ENCODE results near the gene MYO15A. TPM values are rescaled to one million over a fixed set of nuclear protein-coding genes. Genes with fewer than 3 reads are reported as not detected.
A peak's percentile ranks its signal among the peaks of the same experiment; 100 is the strongest.

The MYO15A gene
- total RNA-seq, 1 experiment from 2014 or later: 0.36 TPM

- H3K9me3 ChIP-seq (ENCODE audit: control insufficient read depth, insufficient read depth, low read depth, low read length): no peaks in the 10 kb centered on the region
- H3K4me3 ChIP-seq (ENCODE audit: low read depth in 2 of 2, low read length in 2 of 2): peak within 1 kb of the TSS; percentile 72 to 80
- no peak for DNase-seq (ENCODE audit: low read depth, low spot score)
- H3K4me1 ChIP-seq (ENCODE audit: control insufficient read depth, insufficient read depth, low read length): peaks cover 7% of the 10 kb centered on the region
- BruUV-seq (replicated peaks): no TSS peak
- ChIA-PET POLR2A (no interaction called here), CTCF (no interaction called here)
- H3K36me3 ChIP-seq (ENCODE audit: control insufficient read depth, insufficient read depth, low read length): no peaks in the 10 kb centered on the region
- no peak for TF ChIP-seq TCF7L2 (IDR thresholded peaks at IDR 0.05; ENCODE audit: low read depth, low read length)
- H3K27ac ChIP-seq (ENCODE audit: low read length): peak within 1 kb of the TSS; percentile 76
- in situ Hi-C loops (cut with HindIII; ENCODE audit: low pct_unique_long_range_greater_than_20kb, low sequenced_read_pairs) (no loop called here), intact Hi-C loops (cut with micrococcal nuclease; ENCODE audit: unreplicated experiment) (no loop called here)
- no peaks in the 10 kb centered on the region for H3K27me3 ChIP-seq (ENCODE audit: control insufficient read depth, insufficient read depth, low read length)
- ATAC-seq: peak; percentile 98
Measured at GRCh38 chr17:18225121-18225641, 116.6 kb downstream of the MYO15A start, which contains the start of gene LLGL1. TSS of gene LLGL1 (plus strand) at chr17:18225635. CDS start at chr17:18225683, 48 bp downstream.

GRCh38 chr17:18225642-18226283, 117.2 kb downstream of the MYO15A start:
- peak overlapping the region; percentile 76 for H3K27ac ChIP-seq (ENCODE audit: low read length)
- CTCF ChIA-PET: no interaction called here

More at GRCh38 chr17:18225642-18226283, 117.2 kb downstream of the MYO15A start:
- H3K27me3 ChIP-seq (ENCODE audit: control insufficient read depth, insufficient read depth, low read length): no peaks in the 10 kb centered on the region
- DNase-seq (ENCODE audit: low read depth, low spot score): no peak
- intact Hi-C loops (cut with micrococcal nuclease; ENCODE audit: unreplicated experiment) (no loop called here), in situ Hi-C loops (cut with HindIII; ENCODE audit: low pct_unique_long_range_greater_than_20kb, low sequenced_read_pairs) (no loop called here)
- peak; percentile 28 for ATAC-seq
- POLR2A ChIA-PET: no interaction called here
- H3K4me1 ChIP-seq (ENCODE audit: control insufficient read depth, insufficient read depth, low read length): peaks cover 7% of the 10 kb centered on the region
- H3K4me3 ChIP-seq (ENCODE audit: low read depth in 2 of 2, low read length in 2 of 2): peak overlapping the region; percentile 72 to 80
- TF ChIP-seq SIN3A (IDR thresholded peaks at IDR 0.05; ENCODE audit: borderline replicate concordance, insufficient read depth, low read depth, low read length) (no peak), REST (IDR thresholded peaks at IDR 0.05; ENCODE audit: insufficient read depth in 1 of 2, low read depth in 2 of 2, low read length in 1 of 2) (no peak), CTCF (IDR thresholded peaks at IDR 0.05) (no peak), POLR2AphosphoS5 (IDR thresholded peaks at IDR 0.05; ENCODE audit: low read depth, low read length) (no peak), TCF7L2 (IDR thresholded peaks at IDR 0.05; ENCODE audit: low read depth, low read length) (no peak)
- H3K36me3 ChIP-seq (ENCODE audit: control insufficient read depth, insufficient read depth, low read length): no peaks in the 10 kb centered on the region
- no TSS peak for BruUV-seq (replicated peaks)
- H3K9me3 ChIP-seq (ENCODE audit: control insufficient read depth, insufficient read depth, low read depth, low read length): no peaks in the 10 kb centered on the region

All from Panc1 (cell line).